ENCODE results near the gene WBP4. TPM values are rescaled to one million over a fixed set of nuclear protein-coding genes. Genes with fewer than 3 reads are reported as not detected.
A peak's percentile ranks its signal among the peaks of the same experiment; 100 is the strongest.

Gene WBP4
- total and polyA plus RNA-seq, 2 of the 13 experiments (the other 11 are each of a cell fraction or from before 2014, with no cell fraction given) = 6.7 to 11.7 TPM

DNA sequence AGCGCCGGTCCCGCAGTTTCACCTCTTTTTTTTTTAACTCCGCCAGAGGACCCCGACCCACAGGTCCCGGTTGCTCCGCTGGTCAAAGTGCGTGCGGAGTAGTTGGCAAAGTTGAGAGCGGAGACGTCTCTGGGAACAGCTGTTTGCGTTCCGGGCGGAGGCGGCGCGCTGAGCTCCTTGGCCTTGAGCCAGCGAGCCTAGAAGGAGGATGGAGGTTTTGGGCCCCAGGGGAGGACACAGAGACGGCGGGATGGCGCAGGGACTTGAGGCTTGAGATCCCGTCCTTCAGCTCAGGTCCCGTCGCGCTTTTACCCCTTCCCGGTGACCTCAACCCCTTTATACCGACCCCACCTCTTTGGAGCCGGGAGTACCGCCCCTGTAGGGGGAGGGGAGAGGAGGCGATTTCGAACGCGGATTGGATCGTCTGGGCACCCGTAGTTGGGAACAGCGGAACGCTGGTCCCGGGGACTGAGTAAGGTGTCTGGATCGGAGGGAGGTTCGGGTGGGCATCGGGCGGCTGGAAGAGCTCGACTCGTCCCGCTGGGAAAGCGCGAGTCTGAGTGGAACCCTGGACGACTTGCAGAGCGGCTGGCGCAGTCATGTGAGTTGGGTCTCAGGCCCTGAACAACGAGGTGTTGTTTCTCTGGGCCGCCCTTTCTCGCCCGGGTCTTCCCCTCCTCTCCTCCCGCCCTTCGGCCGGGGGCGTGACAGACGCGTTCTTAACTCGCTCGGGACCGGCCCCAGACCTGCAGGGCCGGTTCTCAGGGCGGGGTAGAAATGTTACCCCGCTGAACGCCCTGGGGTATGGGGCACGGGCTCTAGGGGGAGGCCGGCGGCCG is at the start of gene WBP4 (continued):
- TF ChIP-seq STAG1 (CRISPR knock-in tag; IDR thresholded peaks at IDR 0.05) = 0 out of 2 replicates have a peak, but pooled peaks have one; percentile 1
- no peak for TF ChIP-seq TCF12 (IDR thresholded peaks at IDR 0.05)
- no peak for TF ChIP-seq TCF12 (CRISPR knock-in tag; IDR thresholded peaks at IDR 0.05)
- peak; percentile 39; the same call in 1 of the 2 replicates for TF ChIP-seq MEF2D (CRISPR knock-in tag; IDR thresholded peaks at IDR 0.05)
- no peak for TF ChIP-seq ZNF567 (CRISPR knock-in tag; IDR thresholded peaks at IDR 0.05; ENCODE audit: borderline replicate concordance)
- TF ChIP-seq MAFG (CRISPR knock-in tag; IDR thresholded peaks at IDR 0.05) = no peak
- TF ChIP-seq MXD4 (CRISPR knock-in tag; IDR thresholded peaks at IDR 0.05) = no peak; the same call in 1 of the 2 replicates
- TF ChIP-seq, protein P1, sequence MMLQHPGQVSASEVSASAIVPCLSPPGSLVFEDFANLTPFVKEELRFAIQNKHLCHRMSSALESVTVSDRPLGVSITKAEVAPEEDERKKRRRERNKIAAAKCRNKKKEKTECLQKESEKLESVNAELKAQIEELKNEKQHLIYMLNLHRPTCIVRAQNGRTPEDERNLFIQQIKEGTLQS (CRISPR knock-in tag; IDR thresholded peaks at IDR 0.05) = peak; percentile 33; the same call in 1 of the 2 replicates
- no peak for TF ChIP-seq CAMTA2 (CRISPR knock-in tag; IDR thresholded peaks at IDR 0.05; ENCODE audit: borderline replicate concordance)
- TF ChIP-seq REPIN1 (CRISPR knock-in tag; IDR thresholded peaks at IDR 0.05; ENCODE audit: borderline replicate concordance, low read depth) = no peak
- no peak for TF ChIP-seq CENPX (CRISPR knock-in tag; IDR thresholded peaks at IDR 0.05)
- TF ChIP-seq SSRP1 (CRISPR knock-in tag; IDR thresholded peaks at IDR 0.05) = no peak
- peak; percentile 52 for TF ChIP-seq HCFC1 (IDR thresholded peaks at IDR 0.05; ENCODE audit: low read depth, low read length)
- TF ChIP-seq, protein P2, sequence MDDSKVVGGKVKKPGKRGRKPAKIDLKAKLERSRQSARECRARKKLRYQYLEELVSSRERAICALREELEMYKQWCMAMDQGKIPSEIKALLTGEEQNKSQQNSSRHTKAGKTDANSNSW (CRISPR knock-in tag; IDR thresholded peaks at IDR 0.05; ENCODE audit: borderline replicate concordance) = 0 out of 2 replicates have a peak, but pooled peaks have one; percentile 2
- TF ChIP-seq ZFX (CRISPR knock-in tag; IDR thresholded peaks at IDR 0.05; ENCODE audit: low read depth) = peak; percentile 86
- no peak for TF ChIP-seq HHEX (CRISPR knock-in tag; IDR thresholded peaks at IDR 0.05)
- TF ChIP-seq PRPF4 (IDR thresholded peaks at IDR 0.05; ENCODE audit: low read depth, low read length, poor library complexity, severe bottlenecking) = peak; percentile 82
- TF ChIP-seq MYNN (CRISPR knock-in tag; IDR thresholded peaks at IDR 0.05; ENCODE audit: low read depth) = no peak; the same call in 1 of the 2 replicates
- TF ChIP-seq, protein P3, sequence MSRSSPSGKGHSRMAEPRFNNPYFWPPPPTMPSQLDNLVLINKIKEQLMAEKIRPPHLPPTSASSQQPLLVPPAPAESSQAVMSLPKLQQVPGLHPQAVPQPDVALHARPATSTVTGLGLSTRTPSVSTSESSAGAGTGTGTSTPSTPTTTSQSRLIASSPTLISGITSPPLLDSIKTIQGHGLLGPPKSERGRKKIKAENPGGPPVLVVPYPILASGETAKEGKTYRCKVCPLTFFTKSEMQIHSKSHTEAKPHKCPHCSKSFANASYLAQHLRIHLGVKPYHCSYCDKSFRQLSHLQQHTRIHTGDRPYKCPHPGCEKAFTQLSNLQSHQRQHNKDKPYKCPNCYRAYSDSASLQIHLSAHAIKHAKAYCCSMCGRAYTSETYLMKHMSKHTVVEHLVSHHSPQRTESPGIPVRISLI (CRISPR knock-in tag; IDR thresholded peaks at IDR 0.05; ENCODE audit: borderline replicate concordance) = no peak
- no peak for TF ChIP-seq ZNF879 (CRISPR knock-in tag; IDR thresholded peaks at IDR 0.05)
- peak; percentile 51 for TF ChIP-seq ZNF331 (CRISPR knock-in tag; IDR thresholded peaks at IDR 0.05)
- TF ChIP-seq ZNF225 (CRISPR knock-in tag; IDR thresholded peaks at IDR 0.05) = peak; percentile 26; the same call in 1 of the 2 replicates
- TF ChIP-seq DZIP1 (CRISPR knock-in tag; IDR thresholded peaks at IDR 0.05) = no peak

Measured in HepG2 (cell line).